Activated gamma-delta T cell treated with anti-CD3 and anti-CD28 coated beads, Interleukin-2, amount 50 U/mL, for 16 hours (primary cell): ENCODE data around the gene OS9.
"Not testable (repeated sequence)": the region's sequence is repeated elsewhere in the genome, so short reads cannot be mapped to it uniquely, and the experiment has no call there.

Experiments
- DNase-seq: peaks from one replicate; pipeline ENCODE4 v3.0.0-alpha.2; 2020; ENCODE audit warnings: low read depth

The OS9 gene

DNA sequence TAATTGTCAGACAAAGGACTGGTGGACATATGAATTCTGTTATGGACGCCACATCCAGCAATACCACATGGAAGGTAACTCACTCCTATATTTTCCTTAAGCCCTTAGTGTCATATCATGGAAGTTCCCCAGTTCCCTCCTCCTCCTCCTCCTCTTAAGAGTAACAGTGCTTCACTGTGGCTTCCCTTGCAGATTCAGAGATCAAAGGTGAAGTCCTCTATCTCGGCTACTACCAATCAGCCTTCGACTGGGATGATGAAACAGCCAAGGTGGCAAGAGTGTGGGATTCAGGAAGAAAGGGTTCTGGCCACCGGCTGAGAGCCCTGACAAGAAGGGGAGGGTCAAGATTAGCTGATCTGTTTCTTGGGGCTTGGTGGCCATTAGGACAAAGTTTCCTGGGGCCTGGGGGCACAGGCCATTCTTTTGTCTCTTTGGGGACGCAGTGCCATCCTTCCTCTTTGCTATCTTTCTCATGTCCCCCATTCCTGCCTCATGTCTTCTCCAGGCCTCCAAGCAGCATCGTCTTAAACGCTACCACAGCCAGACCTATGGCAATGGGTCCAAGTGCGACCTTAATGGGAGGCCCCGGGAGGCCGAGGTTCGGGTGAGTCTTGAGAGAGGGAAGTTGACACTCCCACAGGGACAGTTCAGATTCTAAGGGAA is 2.0 kb downstream of the OS9 start:
- no peak for DNase-seq

DNA sequence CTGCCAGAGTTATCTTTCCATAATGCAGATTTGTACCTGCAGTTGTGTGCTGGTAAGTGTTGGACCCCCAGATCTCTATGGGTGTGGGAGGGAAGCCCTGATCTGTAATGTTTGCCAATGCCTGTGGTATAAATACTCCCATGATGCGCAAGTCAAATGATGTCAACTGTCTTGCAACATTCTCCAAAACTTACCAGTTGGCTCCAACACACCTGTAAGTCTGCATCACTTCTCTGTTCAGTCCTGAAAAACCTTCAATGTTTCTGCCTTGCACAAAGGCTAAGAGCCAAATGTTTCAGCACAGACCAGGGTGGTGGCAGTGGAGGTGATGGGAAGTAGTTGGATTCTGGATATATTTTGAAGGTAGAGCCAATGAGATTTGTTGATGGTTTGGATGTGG is 3.1 kb downstream of the OS9 start:
- no peak for DNase-seq

DNA sequence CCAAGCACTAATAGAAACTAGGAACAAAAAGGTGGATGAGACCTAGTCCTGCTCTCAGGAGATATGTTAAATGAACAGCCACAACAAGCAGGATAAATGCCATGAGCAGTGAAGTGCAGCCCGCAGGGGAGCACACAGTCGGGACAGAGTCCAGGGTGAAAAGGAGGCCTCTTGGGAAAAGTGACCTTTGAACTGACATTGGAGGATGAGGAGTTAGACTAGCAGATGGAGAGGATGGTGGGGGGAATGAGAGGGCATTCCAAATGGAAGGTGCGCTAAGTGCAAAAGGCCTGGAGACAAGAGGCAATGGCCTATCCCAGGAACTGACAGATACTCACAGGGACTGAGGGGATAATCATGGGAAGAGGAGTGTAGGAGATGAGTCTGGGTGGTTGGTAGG is 4.5 kb downstream of the OS9 start:
- no peak for DNase-seq

DNA sequence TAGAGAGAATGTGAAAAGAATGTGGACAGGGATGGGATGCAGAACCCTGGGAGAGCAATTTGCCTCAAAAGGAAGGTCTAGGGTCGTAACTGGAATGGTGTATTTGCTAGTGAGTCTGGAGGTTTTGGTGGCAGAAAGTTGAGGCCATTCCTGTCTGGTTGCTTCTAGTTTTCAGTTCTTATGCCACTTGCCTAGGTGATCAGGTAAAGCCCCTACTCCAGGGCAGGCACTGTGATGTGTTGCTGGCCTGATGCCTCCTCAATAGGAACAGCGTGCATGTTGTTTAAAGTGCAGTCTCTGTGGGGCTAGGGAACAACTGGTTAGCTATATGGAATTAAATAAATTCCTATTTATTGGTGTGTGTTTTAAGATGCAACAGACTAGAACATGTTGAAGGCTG is 6.4 kb downstream of the OS9 start:
- DNase-seq: no peak

DNA sequence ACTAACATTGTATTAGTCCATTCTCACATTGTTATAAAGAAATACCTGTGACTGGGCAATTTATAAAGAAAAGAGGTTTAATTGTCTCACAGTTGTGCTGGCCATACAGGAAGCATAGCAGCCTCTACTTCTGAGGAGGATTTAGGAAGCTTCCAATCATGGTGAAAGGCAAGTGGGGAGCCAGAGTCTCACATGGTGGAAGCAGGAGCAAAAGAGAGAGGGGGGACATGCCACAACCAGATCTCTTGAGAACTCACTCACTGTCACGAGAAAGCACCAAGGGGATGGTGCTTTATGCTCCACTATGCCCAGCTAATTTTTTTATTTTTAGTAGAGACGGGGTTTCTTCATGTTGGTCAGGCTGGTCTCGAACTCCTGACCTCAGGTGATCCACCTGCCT is 13.3 kb downstream of the OS9 start:
- DNase-seq: no peak

DNA sequence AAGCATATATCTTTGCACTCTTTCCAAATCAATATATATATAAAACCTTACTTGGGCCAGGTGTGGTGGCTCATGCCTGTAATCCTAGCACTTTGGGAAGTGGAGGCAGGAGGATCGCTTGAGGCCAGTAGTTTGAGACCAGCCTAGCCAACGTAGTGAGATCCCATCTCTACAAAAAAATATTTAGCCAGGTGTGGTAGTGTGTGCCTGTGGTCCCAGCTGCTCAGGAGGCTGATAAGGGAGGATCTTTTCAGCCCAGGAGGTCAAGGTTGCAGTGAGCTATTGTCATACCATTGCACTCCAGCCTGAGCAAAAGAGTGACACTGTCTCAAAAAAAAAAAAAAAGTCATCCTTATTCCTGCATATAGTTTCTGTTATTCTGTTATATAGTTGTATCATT is 14.4 kb downstream of the OS9 start:
- DNase-seq: no peak

DNA sequence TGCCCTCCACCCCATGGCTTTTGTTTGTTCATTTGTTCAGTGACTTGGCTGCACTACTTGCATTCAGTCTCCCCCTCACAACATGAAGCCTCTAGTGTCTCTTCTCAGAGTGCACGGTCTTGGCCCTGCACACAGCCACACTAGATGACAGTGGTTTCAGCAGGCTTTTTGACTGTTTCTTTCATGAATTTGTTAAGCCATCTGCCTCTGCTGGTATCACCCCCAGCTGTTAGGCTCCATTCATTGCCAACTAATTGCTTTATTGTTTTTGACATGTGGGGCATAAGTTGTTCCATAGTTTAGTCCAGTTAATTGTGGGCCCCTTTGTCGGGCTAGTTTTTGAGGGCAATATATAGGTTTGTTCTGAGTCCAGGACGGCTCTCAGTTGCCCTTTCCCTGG is 18.8 kb downstream of the OS9 start:
- DNase-seq: no peak

DNA sequence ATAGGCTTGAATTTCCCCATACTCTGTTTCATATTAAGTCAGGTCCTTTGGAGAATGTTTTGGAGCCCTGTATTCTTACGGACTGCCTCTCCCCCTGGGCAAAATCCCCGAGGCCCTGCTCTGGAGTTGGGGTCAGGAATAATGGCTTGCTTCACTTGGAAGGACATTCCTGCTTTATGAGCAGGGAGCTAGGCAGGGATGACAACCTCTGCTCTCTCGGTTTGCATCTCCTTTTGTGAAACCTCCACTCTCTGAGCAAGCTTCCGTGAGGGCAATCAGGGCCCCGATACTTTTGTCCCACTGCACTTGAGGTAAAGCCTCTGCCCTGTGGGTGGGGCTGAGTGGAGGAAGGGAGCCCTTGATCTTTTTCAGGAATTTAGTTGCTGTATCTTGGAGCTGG is 19.3 kb downstream of the OS9 start:
- DNase-seq: no peak

DNA sequence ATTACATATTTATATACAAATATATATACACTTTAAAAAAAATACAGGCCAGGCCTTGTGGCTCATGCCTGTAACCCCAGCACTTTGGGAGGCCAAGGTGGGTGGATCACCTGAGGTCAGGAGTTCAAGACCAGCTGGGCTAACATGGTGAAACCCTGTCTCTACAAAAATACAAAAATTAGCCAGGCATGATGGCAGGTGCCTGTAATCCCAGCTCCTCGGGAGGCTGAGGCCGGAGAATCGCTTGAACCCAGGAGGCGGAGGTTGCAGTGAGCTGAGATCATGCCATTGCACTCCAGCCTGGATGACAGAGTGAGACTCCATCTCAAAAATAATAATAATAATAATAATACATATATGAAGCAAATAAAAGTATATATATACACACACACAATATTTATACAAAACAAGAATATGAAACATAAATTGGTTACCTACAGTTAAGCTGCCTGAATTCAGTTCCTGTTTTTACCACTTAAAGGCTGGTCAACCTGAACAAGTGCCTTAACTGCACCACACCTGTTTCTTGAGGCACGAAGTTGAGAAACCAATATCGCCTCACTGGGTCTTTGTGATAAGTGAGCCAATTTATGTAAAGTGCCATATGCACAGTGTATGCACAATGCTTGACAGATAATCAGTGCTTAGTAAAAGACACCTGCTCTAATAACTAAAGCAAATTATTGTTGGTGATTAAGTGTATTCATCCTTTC is 21.3 kb downstream of the OS9 start:
- not testable (repeated sequence) for DNase-seq

DNA sequence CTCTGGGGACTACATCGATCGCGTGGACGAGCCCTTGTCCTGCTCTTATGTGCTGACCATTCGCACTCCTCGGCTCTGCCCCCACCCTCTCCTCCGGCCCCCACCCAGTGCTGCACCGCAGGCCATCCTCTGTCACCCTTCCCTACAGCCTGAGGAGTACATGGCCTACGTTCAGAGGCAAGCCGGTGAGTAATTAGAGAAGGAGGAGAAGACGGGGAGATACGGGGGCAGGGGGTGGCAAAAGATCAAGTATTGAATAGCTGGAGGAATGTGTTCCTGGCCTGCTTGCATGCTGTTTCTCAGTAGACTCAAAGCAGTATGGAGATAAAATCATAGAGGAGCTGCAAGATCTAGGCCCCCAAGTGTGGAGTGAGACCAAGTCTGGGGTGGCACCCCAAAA is 21.9 kb downstream of the OS9 start:
- DNase-seq: no peak

DNA sequence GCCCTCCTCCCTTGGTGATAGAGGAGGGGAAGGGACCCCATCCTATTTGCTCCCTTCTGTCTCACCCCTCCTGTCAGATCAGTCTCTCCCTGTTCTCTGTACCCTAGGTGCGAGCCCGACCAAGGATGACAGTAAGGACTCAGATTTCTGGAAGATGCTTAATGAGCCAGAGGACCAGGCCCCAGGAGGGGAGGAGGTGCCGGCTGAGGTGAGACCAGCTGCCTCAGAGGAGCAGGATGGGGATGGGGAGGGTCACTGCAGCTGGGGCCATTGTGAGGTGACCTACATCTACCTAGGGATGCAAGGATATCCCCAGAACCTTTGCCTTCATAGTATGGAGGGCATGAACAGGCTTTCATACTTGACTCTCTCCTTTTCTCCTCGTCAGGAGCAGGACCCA is 22.4 kb downstream of the OS9 start:
- no peak for DNase-seq

DNA sequence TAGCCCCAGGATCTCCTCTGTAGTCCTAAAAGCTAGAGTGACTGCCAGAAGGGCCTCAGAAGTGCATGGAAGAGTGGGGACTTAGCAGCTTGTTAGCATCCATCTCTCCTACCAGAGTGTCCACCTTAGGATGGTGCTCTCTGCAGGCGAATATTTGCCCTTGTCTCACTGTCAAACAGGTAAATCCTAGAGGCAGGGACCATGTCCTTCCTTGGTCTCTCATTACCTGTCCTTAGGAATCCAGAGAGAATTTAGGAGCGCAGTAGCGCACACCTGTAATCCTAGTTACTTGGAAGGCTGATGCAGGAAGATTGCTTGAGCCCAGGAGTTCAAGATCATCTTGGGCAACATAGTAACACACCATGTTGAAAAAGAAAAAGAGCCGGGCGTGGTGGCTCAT is 23.2 kb downstream of the OS9 start:
- DNase-seq: no peak

DNA sequence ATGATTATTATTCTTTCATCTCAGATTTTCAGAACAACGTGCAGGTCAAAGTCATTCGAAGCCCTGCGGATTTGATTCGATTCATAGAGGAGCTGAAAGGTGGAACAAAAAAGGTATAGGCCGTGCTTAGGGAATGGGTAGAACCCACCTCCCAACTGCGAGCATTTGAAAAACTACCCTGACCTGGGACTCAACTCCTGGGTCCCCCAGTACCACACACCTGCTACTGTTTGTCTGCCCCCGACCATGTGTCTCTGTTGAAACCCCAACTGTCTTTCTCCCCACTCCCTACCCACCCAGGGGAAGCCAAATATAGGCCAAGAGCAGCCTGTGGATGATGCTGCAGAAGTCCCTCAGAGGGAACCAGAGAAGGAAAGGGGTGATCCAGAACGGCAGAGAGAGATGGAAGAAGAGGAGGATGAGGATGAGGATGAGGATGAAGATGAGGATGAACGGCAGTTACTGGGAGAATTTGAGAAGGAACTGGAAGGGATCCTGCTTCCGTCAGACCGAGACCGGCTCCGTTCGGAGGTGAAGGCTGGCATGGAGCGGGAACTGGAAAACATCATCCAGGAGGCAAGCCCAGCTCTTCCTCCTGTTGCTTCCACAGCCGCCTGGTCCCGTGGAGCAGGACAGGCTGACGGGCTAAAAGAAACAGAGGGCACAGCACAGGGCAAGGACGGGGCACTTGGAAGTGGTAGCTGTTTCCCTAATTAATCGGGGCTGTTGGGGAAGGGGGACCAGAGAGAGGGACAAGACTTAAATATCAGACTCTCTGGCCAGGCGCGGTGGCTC is 24.1 kb downstream of the OS9 start:
- no peak for DNase-seq

DNA sequence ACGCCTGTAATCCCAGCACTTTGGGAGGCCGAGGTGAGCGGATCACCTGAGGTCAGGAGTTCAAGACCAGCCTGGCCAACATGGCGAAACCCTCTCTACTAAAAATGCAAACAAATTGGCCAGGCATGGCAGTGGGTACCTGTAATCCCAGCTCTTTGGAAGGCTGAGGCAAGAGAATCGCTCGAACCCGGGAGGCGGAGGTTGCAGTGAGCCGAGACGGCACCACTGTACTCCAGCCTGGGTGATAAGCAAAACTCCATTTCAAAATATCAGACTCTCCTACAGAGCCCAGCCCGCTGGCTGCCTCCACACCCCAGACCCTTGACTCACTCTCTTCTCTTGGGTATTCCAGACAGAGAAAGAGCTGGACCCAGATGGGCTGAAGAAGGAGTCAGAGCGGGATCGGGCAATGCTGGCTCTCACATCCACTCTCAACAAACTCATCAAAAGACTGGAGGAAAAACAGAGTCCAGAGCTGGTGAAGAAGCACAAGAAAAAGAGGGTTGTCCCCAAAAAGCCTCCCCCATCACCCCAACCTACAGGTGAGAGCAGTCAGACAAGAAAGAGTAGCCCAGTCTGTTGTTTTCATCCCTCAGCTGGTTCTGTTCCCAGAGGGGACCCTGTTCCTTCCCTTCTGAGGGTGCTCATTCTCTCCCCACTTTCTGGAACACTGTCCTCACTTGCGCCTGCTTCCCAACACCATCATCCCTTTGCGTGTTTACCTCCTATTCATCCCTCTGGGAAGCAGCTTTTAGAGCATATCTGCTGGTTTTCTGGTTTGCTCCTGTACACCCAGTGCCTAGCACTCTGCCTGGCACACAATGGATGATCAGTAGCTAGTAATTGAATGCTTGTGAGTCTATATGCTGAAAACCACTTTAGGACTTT is 25.0 kb downstream of the OS9 start:
- DNase-seq: no peak

DNA sequence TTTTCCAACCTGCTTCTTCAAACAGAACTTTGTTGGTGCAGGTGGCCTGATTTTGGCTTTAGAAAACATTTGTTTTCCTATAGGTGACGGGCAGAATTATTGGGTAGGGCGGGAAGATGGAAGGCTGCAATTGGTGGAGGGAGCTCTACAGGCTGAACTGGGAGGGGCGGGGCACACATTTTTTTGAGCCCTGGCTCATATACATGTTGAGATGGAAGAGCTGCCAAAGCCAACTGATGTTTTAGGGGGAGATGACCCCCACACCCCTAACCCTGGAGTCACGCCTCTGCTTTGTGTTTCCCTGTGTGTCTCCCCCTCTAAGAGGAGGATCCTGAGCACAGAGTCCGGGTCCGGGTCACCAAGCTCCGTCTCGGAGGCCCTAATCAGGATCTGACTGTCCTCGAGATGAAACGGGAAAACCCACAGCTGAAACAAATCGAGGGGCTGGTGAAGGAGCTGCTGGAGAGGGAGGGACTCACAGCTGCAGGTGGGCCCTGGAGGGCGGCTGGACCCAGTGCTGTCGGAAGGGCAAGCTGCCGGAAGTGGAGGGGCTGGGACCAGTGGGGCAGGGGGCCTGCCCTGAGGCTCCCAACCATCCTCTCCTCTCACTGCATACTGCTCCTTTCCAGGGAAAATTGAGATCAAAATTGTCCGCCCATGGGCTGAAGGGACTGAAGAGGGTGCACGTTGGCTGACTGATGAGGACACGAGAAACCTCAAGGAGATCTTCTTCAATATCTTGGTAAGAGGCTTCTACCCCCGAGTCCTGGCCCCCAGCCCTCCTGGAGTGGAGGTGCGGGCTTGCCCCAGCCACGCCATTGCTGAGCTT is 26.1 kb downstream of the OS9 start:
- DNase-seq: no peak

DNA sequence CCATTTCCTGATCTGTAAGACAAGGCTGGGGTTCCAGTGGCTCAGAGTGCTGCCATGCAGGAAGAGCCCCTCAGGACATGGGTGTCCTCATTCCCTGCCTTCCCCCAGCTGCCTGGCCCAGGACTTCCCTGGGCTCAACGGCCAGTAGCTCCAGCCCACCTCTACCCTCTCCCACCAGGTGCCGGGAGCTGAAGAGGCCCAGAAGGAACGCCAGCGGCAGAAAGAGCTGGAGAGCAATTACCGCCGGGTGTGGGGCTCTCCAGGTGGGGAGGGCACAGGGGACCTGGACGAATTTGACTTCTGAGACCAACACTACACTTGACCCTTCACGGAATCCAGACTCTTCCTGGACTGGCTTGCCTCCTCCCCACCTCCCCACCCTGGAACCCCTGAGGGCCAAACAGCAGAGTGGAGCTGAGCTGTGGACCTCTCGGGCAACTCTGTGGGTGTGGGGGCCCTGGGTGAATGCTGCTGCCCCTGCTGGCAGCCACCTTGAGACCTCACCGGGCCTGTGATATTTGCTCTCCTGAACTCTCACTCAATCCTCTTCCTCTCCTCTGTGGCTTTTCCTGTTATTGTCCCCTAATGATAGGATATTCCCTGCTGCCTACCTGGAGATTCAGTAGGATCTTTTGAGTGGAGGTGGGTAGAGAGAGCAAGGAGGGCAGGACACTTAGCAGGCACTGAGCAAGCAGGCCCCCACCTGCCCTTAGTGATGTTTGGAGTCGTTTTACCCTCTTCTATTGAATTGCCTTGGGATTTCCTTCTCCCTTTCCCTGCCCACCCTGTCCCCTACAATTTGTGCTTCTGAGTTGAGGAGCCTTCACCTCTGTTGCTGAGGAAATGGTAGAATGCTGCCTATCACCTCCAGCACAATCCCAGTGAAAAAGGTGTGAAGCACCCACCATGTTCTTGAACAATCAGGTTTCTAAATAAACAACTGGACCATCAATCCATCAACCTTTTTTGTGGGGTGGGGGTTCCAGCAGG is 27.0 kb downstream of the OS9 start:
- no peak for DNase-seq

DNA sequence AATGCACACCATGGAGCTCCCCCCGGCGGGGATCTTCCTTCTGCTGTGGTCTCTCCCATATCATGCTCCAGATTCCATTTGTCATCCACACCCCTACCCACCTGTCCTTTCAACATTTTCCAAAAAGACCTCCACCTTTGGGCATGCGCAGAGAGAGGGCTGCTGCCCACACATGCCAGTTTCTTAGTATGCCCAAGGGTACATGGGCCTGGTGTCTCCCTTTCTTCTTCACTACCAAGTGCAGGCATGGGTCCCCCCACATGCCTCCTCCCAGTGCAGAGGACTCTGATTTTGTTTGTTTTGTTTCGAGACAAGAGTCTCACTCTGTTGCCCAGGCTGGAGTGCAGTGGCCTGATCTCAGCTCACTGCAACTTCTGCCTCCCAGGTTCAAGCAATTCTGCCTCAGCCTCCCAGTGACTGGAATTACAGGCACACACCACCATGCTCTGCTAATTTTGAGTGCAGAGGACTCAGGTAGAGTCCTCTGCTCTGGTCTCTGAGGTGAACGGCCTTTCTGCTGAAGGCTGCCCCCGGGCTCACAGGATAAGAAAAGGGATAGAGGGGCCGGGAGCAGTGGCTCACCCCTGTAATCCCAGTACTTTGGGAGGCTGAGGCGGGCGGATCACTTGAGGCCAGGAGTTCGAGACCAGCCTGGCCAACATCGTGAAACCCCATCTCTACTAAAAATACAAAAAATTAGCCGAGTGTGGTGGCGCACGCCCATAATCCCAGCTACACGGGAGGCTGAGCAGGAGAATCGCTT is 28.1 kb downstream of the OS9 start:
- DNase-seq: not testable (repeated sequence)

DNA sequence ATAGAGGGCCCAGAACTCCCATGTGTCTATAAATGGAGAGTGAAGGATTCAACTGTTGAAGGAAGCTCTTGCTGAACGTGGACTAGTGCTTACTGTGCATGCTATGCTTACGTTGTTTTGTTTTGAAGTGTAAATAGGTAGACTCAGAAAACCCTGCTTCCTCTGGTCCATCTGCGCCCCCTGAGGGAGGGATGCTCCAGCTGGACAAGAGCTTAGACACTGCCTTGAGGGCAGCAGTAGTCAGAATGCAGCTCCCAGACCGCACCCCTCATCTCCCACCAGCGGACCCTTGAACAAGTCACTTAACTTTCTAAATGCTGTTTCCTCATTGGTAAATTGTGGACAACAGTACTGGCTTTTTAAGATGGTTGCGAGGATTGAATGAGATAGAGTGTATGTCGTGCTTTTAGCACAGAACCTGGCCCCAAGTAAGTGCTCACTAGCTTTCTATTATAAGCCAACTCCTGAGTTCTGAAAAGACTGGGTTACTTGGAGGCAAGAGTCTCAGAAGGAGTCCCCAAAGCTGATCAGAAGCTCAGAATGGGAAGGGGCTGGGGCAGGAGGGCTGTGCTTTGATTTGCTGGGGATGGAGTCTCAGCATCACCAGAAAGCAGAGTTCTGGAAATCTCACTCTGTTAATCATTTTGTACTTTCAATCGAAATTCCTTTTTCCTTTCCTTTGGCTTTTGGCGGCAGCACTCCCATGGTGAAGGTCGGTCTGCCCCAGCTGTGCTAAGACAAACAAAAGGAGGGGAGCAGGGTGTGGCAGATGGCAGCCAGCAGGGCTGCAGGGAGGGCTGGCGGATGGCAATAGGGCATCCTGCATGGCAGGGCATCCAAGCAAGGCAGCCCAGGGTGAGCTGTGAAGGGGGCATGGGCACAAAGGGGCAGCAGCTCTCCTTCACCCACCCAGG is 29.0 kb downstream of the OS9 start:
- no peak for DNase-seq
